WTC11 (cell line): ENCODE results near the gene STAB2. TPM values are rescaled to one million over a fixed set of nuclear protein-coding genes. Genes with fewer than 3 reads are reported as not detected.

Experiments used
- ATAC-seq: fragments of 200-7000 bp; cut with Tn5 transposase; 2 replicates; pipeline ENCODE4 v1.10.0; 2021; ENCODE audit warnings: mild to moderate bottlenecking, moderate library complexity
- CTCF ChIA-PET: fragments of 300-600 bp; sonication (Branson Sonifier 250); formaldehyde crosslinking; loops from one replicate; lab custom pipeline; 2021; ENCODE audit warnings: antibody characterized with exemption; lab: Charles Lee
- POLR2A ChIA-PET: fragments of 350-600 bp; sonication (Branson Sonifier 250); formaldehyde crosslinking; loops from one replicate; lab custom pipeline; 2021; ENCODE audit warnings: antibody characterized with exemption; lab: Charles Lee
- DNase-seq: peaks from one replicate; pipeline ENCODE4 v3.0.0; 2021; ENCODE audit warnings: low spot score
- H3K27ac Mint-ChIP-seq: 2 replicates; pipeline ENCODE4 v1.8.0; 2021; ENCODE audit warnings: mixed read lengths
- H3K27me3 Mint-ChIP-seq: 2 replicates; pipeline ENCODE4 v1.8.0; 2021; ENCODE audit warnings: low read depth, mild to moderate bottlenecking, moderate library complexity, mixed read lengths
- H3K36me3 Mint-ChIP-seq: 2 replicates; pipeline ENCODE4 v1.8.0; 2021; ENCODE audit warnings: mixed read lengths
- H3K4me1 Mint-ChIP-seq: 2 replicates; pipeline ENCODE4 v1.8.0; 2022; ENCODE audit warnings: mixed read lengths
- H3K4me3 Mint-ChIP-seq: 2 replicates; pipeline ENCODE4 v1.8.0; 2021; ENCODE audit warnings: mild to moderate bottlenecking, moderate library complexity, mixed read lengths
- H3K9me3 Mint-ChIP-seq: 2 replicates; pipeline ENCODE4 v1.8.0; 2021; ENCODE audit warnings: mixed read lengths
- ARID4B ChIP-seq: sonication (generic); formaldehyde crosslinking; IDR thresholded peaks from 2 replicates; pipeline ENCODE4 v1.8.0; 2023; ENCODE audit warnings: missing genetic modification reagents, mild to moderate bottlenecking, borderline replicate concordance
- ATF2 ChIP-seq: sonication (generic); formaldehyde crosslinking; IDR thresholded peaks from 2 replicates; pipeline ENCODE4 v1.8.1; 2022; ENCODE audit warnings: low read depth, missing genetic modification reagents, borderline replicate concordance
- CREB1 ChIP-seq: sonication (generic); formaldehyde crosslinking; IDR thresholded peaks from 2 replicates; pipeline ENCODE4 v1.8.0; 2023; ENCODE audit warnings: mild to moderate bottlenecking, missing genetic modification reagents
- E2F4 ChIP-seq: sonication (generic); formaldehyde crosslinking; IDR thresholded peaks from 2 replicates; pipeline ENCODE4 v1.8.1; 2022; ENCODE audit warnings: low read depth, mild to moderate bottlenecking, moderate library complexity, missing genetic modification reagents, borderline replicate concordance
- NFE2L1 ChIP-seq: sonication (generic); formaldehyde crosslinking; IDR thresholded peaks from 2 replicates; pipeline ENCODE4 v1.8.1; 2023; ENCODE audit warnings: missing genetic modification reagents
- NR2C2 ChIP-seq: sonication (generic); formaldehyde crosslinking; IDR thresholded peaks from 2 replicates; pipeline ENCODE4 v1.8.0; 2022; ENCODE audit warnings: mild to moderate bottlenecking, missing genetic modification reagents
- OVOL2 ChIP-seq: fragments of 250-450 bp; sonication (Bioruptor Pico); IDR thresholded peaks from 2 replicates; pipeline ENCODE4 v1.9.0; 2021; ENCODE audit warnings: mild to moderate bottlenecking, borderline replicate concordance
- RELA ChIP-seq: sonication (generic); formaldehyde crosslinking; IDR thresholded peaks from 2 replicates; pipeline ENCODE4 v1.8.1; 2022; ENCODE audit warnings: missing genetic modification reagents, mild to moderate bottlenecking, borderline replicate concordance
- TCF7 ChIP-seq: sonication (generic); formaldehyde crosslinking; IDR thresholded peaks from 2 replicates; pipeline ENCODE4 v1.8.0; 2022; ENCODE audit warnings: mild to moderate bottlenecking, low read depth, missing genetic modification reagents, moderate library complexity
- TEAD4 ChIP-seq: sonication (generic); formaldehyde crosslinking; IDR thresholded peaks from 2 replicates; pipeline ENCODE4 v1.8.0; 2022; ENCODE audit warnings: mild to moderate bottlenecking, missing genetic modification reagents
- ZBTB43 ChIP-seq: sonication (generic); formaldehyde crosslinking; IDR thresholded peaks from 2 replicates; pipeline ENCODE4 v1.8.1; 2023; ENCODE audit warnings: mild to moderate bottlenecking, missing genetic modification reagents
- ZMAT4 ChIP-seq: fragments of 250-450 bp; sonication (Bioruptor Pico); IDR thresholded peaks from 2 replicates; pipeline ENCODE4 v1.9.0; 2021; ENCODE audit warnings: mild to moderate bottlenecking
- ZNF121 ChIP-seq: sonication (generic); formaldehyde crosslinking; IDR thresholded peaks from 2 replicates; pipeline ENCODE4 v1.8.0; 2023; ENCODE audit warnings: missing genetic modification reagents
- ZNF263 ChIP-seq: sonication (generic); formaldehyde crosslinking; IDR thresholded peaks from 2 replicates; pipeline ENCODE4 v1.8.1; 2022; ENCODE audit warnings: low read depth, mild to moderate bottlenecking, moderate library complexity, missing genetic modification reagents
- ZNF423 ChIP-seq: fragments of 250-450 bp; sonication (Bioruptor Pico); IDR thresholded peaks from 2 replicates; pipeline ENCODE4 v2.1.2; 2022; ENCODE audit warnings: mild to moderate bottlenecking, moderate library complexity
- ZNF532 ChIP-seq: fragments of 250-450 bp; sonication (Bioruptor Pico); IDR thresholded peaks from 2 replicates; pipeline ENCODE4 v1.9.0; 2021; ENCODE audit warnings: mild to moderate bottlenecking, borderline replicate concordance
- ZNF671 ChIP-seq: fragments of 250-450 bp; sonication (Bioruptor Pico); IDR thresholded peaks from 2 replicates; pipeline ENCODE4 v1.8.0; 2021; ENCODE audit warnings: mild to moderate bottlenecking
- total RNA-seq: library from RNA; stranded (reverse); gene quantifications from 3 replicates; pipeline ENCODE4 v1.2.3, GENCODE V29; 2021

STAB2 gene
- total RNA-seq, 1 experiment from 2014 or later, result 0.48 TPM

- Mint-ChIP-seq H3K4me1 (no peaks in the 10 kb centered on the region), H3K27ac (no peak overlapping the region), H3K27me3 (peaks cover 2% of the 10 kb centered on the region), H3K9me3 (peaks cover 24% of the 10 kb centered on the region), H3K4me3 (no peak overlapping the region), H3K36me3 (peaks cover 9% of the 10 kb centered on the region)
- no peak for DNase-seq
- ChIA-PET CTCF (interaction anchor here (0.7 to 2.0 kb wide), 2 partner anchors 33 to 103 kb away, joined by 3 to 5 read pairs; no protein-coding TSS in a partner anchor), POLR2A (no interaction called here)
- no peak for ATAC-seq
- TF ChIP-seq ARID4B, result no peak
- TF ChIP-seq NFE2L1, result no peak
- no peak for TF ChIP-seq NR2C2
- TF ChIP-seq RELA (CRISPR knock-in tag), result no peak
- TF ChIP-seq ZNF532 (CRISPR knock-in tag), result no peak
- no peak for TF ChIP-seq OVOL2 (CRISPR knock-in tag)
Observed at GRCh38 chr12:103735291-103735690, 148.2 kb downstream of the STAB2 start.

GRCh38 chr12:103736572-103736971, 149.5 kb downstream of the STAB2 start:
- peaks cover 2% of the 10 kb centered on the region for H3K27me3 Mint-ChIP-seq
- DNase-seq (no peak), ATAC-seq (no peak)
- POLR2A ChIA-PET, result no interaction called here
- H3K4me1 Mint-ChIP-seq, result no peaks in the 10 kb centered on the region
- H3K9me3 Mint-ChIP-seq, result peaks cover 14% of the 10 kb centered on the region
- H3K27ac Mint-ChIP-seq, result no peak overlapping the region
- peaks cover 3% of the 10 kb centered on the region for H3K36me3 Mint-ChIP-seq
- H3K4me3 Mint-ChIP-seq, result no peak overlapping the region
- CTCF ChIA-PET, result no interaction called here
- TF ChIP-seq ZNF423 (CRISPR knock-in tag) (no peak), ZBTB43 (CRISPR knock-in tag) (no peak), ZNF263 (CRISPR knock-in tag) (no peak), E2F4 (CRISPR knock-in tag) (no peak), TCF7 (no peak), ZNF671 (no peak), ATF2 (CRISPR knock-in tag) (no peak), CREB1 (CRISPR knock-in tag) (no peak), TEAD4 (CRISPR knock-in tag) (no peak), ZNF121 (CRISPR knock-in tag) (no peak), ZNF532 (CRISPR knock-in tag) (no peak), ZMAT4 (no peak)
